Measurements from ENCODE around the gene PJA1. TPM values are rescaled to one million over a fixed set of nuclear protein-coding genes. Genes with fewer than 3 reads are reported as not detected.

Gene PJA1
- total RNA-seq, 1 donor from 2014 or later = 29.7 TPM

- no peak overlapping the region for H3K4me3 Mint-ChIP-seq (ENCODE audit: unreplicated experiment)
- H3K27ac Mint-ChIP-seq (ENCODE audit: unreplicated experiment) = no peak overlapping the region
- H3K36me3 Mint-ChIP-seq (ENCODE audit: unreplicated experiment) = no peaks in the 10 kb centered on the region
- H3K27me3 Mint-ChIP-seq (ENCODE audit: unreplicated experiment) = peaks cover 7% of the 10 kb centered on the region
- peaks cover 5% of the 10 kb centered on the region for H3K9me3 Mint-ChIP-seq (ENCODE audit: unreplicated experiment)
- DNase-seq (ENCODE audit: extremely low spot score, unreplicated experiment) = no peak
- H3K4me1 Mint-ChIP-seq (ENCODE audit: unreplicated experiment) = no peaks in the 10 kb centered on the region
- no peak for TF ChIP-seq CTCF (IDR thresholded peaks at IDR 0.05)
Measured at GRCh38 chrX:69195192-69195591, 29.9 kb upstream of the PJA1 start.

GRCh38 chrX:69192603-69193002 lies 27.4 kb upstream of the PJA1 start:
- peaks cover 8% of the 10 kb centered on the region for H3K27me3 Mint-ChIP-seq (ENCODE audit: unreplicated experiment)
- no peaks in the 10 kb centered on the region for H3K36me3 Mint-ChIP-seq (ENCODE audit: unreplicated experiment)
- DNase-seq (ENCODE audit: extremely low spot score, unreplicated experiment) = no peak
- H3K4me3 Mint-ChIP-seq (ENCODE audit: unreplicated experiment) = no peak overlapping the region
- H3K27ac Mint-ChIP-seq (ENCODE audit: unreplicated experiment) = no peak overlapping the region
- no peak for TF ChIP-seq CTCF (IDR thresholded peaks at IDR 0.05)
- peaks cover 5% of the 10 kb centered on the region for H3K9me3 Mint-ChIP-seq (ENCODE audit: unreplicated experiment)
- no peaks in the 10 kb centered on the region for H3K4me1 Mint-ChIP-seq (ENCODE audit: unreplicated experiment)

DNA sequence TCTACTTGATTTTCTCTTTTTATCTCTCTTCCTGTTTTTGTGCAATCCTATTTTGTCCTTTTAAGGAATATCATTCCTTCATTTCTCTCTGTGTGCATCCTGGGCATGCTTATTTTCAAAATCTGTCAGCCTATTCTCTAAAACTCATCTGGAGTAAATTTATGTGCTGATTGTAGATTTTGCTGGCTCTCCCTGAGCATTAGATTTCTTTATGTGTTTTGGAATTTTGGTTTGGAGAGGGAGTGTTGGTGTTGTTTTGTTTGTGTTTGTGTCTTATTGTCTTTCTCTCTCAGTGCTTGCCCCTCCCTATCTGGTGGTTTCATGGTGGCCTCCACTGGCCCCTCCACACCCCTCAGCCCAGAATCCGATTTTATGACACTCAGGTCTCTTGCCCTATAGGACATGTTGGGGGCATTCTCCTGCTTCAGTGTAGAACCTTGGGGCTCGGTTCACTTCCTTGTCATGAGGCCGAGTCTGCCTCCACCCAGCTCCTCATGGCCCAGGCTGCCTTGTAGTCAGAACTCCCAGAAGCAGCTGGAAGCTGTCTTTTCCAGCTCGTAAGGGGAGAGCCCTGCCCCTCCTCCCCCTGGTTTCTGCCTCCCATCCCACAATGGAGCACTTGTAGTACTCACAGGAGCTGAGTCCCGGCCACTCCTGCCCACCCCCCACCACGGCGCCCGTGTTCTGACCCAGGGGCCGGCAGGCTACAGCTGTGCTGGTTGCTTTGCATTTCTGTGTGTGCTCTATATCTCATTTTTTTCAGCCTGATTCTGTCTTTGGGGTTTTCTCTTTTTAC lies 24.5 kb upstream of the PJA1 start:
- no peaks in the 10 kb centered on the region for H3K4me1 Mint-ChIP-seq (ENCODE audit: unreplicated experiment)
- no peak overlapping the region for H3K27ac Mint-ChIP-seq (ENCODE audit: unreplicated experiment)
- TF ChIP-seq CTCF (IDR thresholded peaks at IDR 0.05) = no peak
- H3K9me3 Mint-ChIP-seq (ENCODE audit: unreplicated experiment) = peaks cover 5% of the 10 kb centered on the region
- H3K4me3 Mint-ChIP-seq (ENCODE audit: unreplicated experiment) = no peak overlapping the region
- H3K36me3 Mint-ChIP-seq (ENCODE audit: unreplicated experiment) = no peaks in the 10 kb centered on the region
- peak; percentile 80 for DNase-seq (ENCODE audit: extremely low spot score, unreplicated experiment)
- H3K27me3 Mint-ChIP-seq (ENCODE audit: unreplicated experiment) = peaks cover 8% of the 10 kb centered on the region

GRCh38 chrX:69186651-69187050 lies 21.4 kb upstream of the PJA1 start:
- Mint-ChIP-seq H3K27ac (ENCODE audit: unreplicated experiment) (no peak overlapping the region), H3K4me1 (ENCODE audit: unreplicated experiment) (no peaks in the 10 kb centered on the region), H3K36me3 (ENCODE audit: unreplicated experiment) (no peaks in the 10 kb centered on the region), H3K4me3 (ENCODE audit: unreplicated experiment) (no peak overlapping the region), H3K27me3 (ENCODE audit: unreplicated experiment) (peaks cover 2% of the 10 kb centered on the region), H3K9me3 (ENCODE audit: unreplicated experiment) (no peaks in the 10 kb centered on the region)
- peak; percentile 69 for DNase-seq (ENCODE audit: extremely low spot score, unreplicated experiment)
- no peak for TF ChIP-seq CTCF (IDR thresholded peaks at IDR 0.05)

GRCh38 chrX:69185886-69186285 lies 20.6 kb upstream of the PJA1 start:
- Mint-ChIP-seq H3K9me3 (ENCODE audit: unreplicated experiment) (no peaks in the 10 kb centered on the region), H3K4me3 (ENCODE audit: unreplicated experiment) (no peak overlapping the region), H3K27me3 (ENCODE audit: unreplicated experiment) (peaks cover 2% of the 10 kb centered on the region), H3K36me3 (ENCODE audit: unreplicated experiment) (no peaks in the 10 kb centered on the region), H3K4me1 (ENCODE audit: unreplicated experiment) (no peaks in the 10 kb centered on the region), H3K27ac (ENCODE audit: unreplicated experiment) (no peak overlapping the region)
- TF ChIP-seq CTCF (IDR thresholded peaks at IDR 0.05) = no peak
- DNase-seq (ENCODE audit: extremely low spot score, unreplicated experiment) = peak; percentile 51

All from osteocyte (in vitro differentiated cells).